H1 (cell line): ENCODE measurements around the gene EPHA4. TPM values are rescaled to one million over a fixed set of nuclear protein-coding genes. Genes with fewer than 3 reads are reported as not detected.

Experiments used
- CTCF ChIA-PET: fragments of 300-600 bp; sonication (Branson Sonifier 250); formaldehyde crosslinking; loops from one replicate; lab custom pipeline; 2021; ENCODE audit not compliant: partially characterized antibody; lab: Charles Lee
- POLR2A ChIA-PET: fragments of 300-600 bp; sonication (Branson Sonifier 250); formaldehyde crosslinking; loops from one replicate; lab custom pipeline; 2021; ENCODE audit warnings: inconsistent platforms; ENCODE audit not compliant: partially characterized antibody; lab: Charles Lee
- DNase-seq, 2 experiments: peaks; one replicate each; pipeline versions ENCODE4 v3.0.0 to v3.0.0-alpha.2; 2010 to 2022; ENCODE audit warnings: low spot score in 2 of 2, low read depth in 1 of 2, mixed read lengths in 1 of 2
- FAIRE-seq: peaks from 2 replicates; lab custom pipeline; 2011; peaks lifted over from hg19 to GRCh38; lab: Jason Lieb, UNC
- H2AFZ ChIP-seq: 2 replicates; pipeline ENCODE4 v1.8.1; 2012; ENCODE audit warnings: low read length, inconsistent platforms
- H2AK5ac ChIP-seq: 2 replicates; pipeline ENCODE4 v1.6.1; 2013; ENCODE audit warnings: low read depth, low read length
- H2BK120ac ChIP-seq: replicated peaks from 2 replicates; pipeline ENCODE3; 2013; ENCODE audit warnings: low read depth, low read length, inconsistent platforms
- H2BK12ac ChIP-seq: 2 replicates; pipeline ENCODE4 v1.6.1; 2013; ENCODE audit warnings: low read depth, low read length
- H2BK15ac ChIP-seq: 2 replicates; pipeline ENCODE4 v1.6.1; 2013; ENCODE audit warnings: low read length
- H2BK20ac ChIP-seq: 2 replicates; pipeline ENCODE4 v1.6.1; 2013; ENCODE audit warnings: low read length
- H2BK5ac ChIP-seq: 2 replicates; pipeline ENCODE4 v1.6.1; 2013; ENCODE audit warnings: low read depth, low read length
- H3K14ac ChIP-seq: 2 replicates; pipeline ENCODE4 v1.6.1; 2013; ENCODE audit warnings: inconsistent platforms; ENCODE audit not compliant: insufficient read length
- H3K18ac ChIP-seq: 2 replicates; pipeline ENCODE4 v1.6.1; 2013; ENCODE audit warnings: low read length; ENCODE audit errors: extremely low read depth
- H3K23ac ChIP-seq: 2 replicates; pipeline ENCODE4 v1.6.1; 2013; ENCODE audit warnings: inconsistent platforms; ENCODE audit not compliant: insufficient read length
- H3K23me2 ChIP-seq: 2 replicates; pipeline ENCODE4 v1.6.1; 2013; ENCODE audit warnings: low read depth, low read length
- H3K27ac ChIP-seq: 2 replicates; pipeline ENCODE4 v1.6.1; 2011; ENCODE audit warnings: low read depth, low read length, inconsistent platforms
- H3K27me3 ChIP-seq, 4 experiments: replicated peaks in 1 of 4; 1 replicate in 1 of 4; 2 replicates in 3 of 4; pipeline versions ENCODE4 v1.6.1 to v1.8.1; 2011 to 2013; ENCODE audit warnings: low read length in 3 of 4, mild to moderate bottlenecking in 3 of 4, inconsistent platforms in 2 of 4, mixed read lengths in 2 of 4, moderate library complexity in 1 of 4; ENCODE audit not compliant: control insufficient read depth in 3 of 4, insufficient read depth in 3 of 4; ENCODE audit errors: extremely low read depth in 1 of 4
- H3K36me3 ChIP-seq, 4 experiments: 2 replicates each; pipeline versions ENCODE4 v1.6.1 to v1.8.1; 2011 to 2013; ENCODE audit warnings: mild to moderate bottlenecking in 4 of 4, low read length in 3 of 4, moderate library complexity in 2 of 4, control low read depth in 1 of 4, inconsistent platforms in 1 of 4; ENCODE audit not compliant: insufficient read depth in 4 of 4, control insufficient read depth in 2 of 4
- H3K4ac ChIP-seq: replicated peaks from 2 replicates; pipeline ENCODE3; 2013; ENCODE audit warnings: low read length, low read depth, mixed read lengths, inconsistent platforms; ENCODE audit not compliant: insufficient read length
- H3K4me1 ChIP-seq, 4 experiments: replicated peaks in 1 of 4; 1 replicate in 1 of 4; 2 replicates in 3 of 4; pipeline versions ENCODE4 v1.6.1 to v1.8.1; 2011 to 2013; ENCODE audit warnings: low read length in 3 of 4, inconsistent platforms in 2 of 4, mixed read lengths in 1 of 4; ENCODE audit not compliant: insufficient read depth in 4 of 4, control insufficient read depth in 3 of 4
- H3K4me2 ChIP-seq, 2 experiments: 2 replicates each; pipeline versions ENCODE4 v1.6.1 to v1.8.1; 2011 to 2013; ENCODE audit warnings: low read depth in 2 of 2, low read length in 2 of 2, control low read depth in 1 of 2, inconsistent platforms in 1 of 2, mild to moderate bottlenecking in 1 of 2; ENCODE audit not compliant: insufficient read depth in 1 of 2
- H3K4me3 ChIP-seq, 4 experiments: fragments of 200-600, 300-600 bp in 1 of 4; sonication (generic), shearing (Covaris generic), sonication (Bioruptor Twin) in 1 of 4; 2 replicates each; pipeline versions ENCODE4 v1.5.1 to v1.8.1; 2011 to 2016; ENCODE audit warnings: low read length in 4 of 4, low read depth in 3 of 4, control low read depth in 2 of 4, inconsistent platforms in 2 of 4, mild to moderate bottlenecking in 2 of 4, mixed read lengths in 1 of 4, moderate library complexity in 1 of 4; ENCODE audit not compliant: insufficient read depth in 2 of 4; ENCODE audit errors: extremely low read depth in 1 of 4
- H3K56ac ChIP-seq: replicated peaks from 2 replicates; pipeline ENCODE3; 2013; ENCODE audit warnings: low read depth, mild to moderate bottlenecking, mixed read lengths, low read length, inconsistent platforms; ENCODE audit not compliant: insufficient read length
- H3K79me1 ChIP-seq: 2 replicates; pipeline ENCODE4 v1.6.1; 2013; ENCODE audit warnings: low read depth, low read length, control low read depth
- H3K79me2 ChIP-seq, 2 experiments: 2 replicates each; pipeline versions ENCODE4 v1.6.1 to v1.8.1; 2012 to 2013; ENCODE audit warnings: low read length in 2 of 2, mild to moderate bottlenecking in 2 of 2, inconsistent platforms in 1 of 2; ENCODE audit not compliant: insufficient read depth in 2 of 2, control insufficient read depth in 1 of 2
- H3K9ac ChIP-seq, 4 experiments: replicated peaks in 1 of 4; 1 replicate in 1 of 4; 2 replicates in 3 of 4; pipeline versions ENCODE4 v1.6.1 to v1.8.1; 2011 to 2013; ENCODE audit warnings: low read depth in 3 of 4, low read length in 3 of 4, control low read depth in 2 of 4, mild to moderate bottlenecking in 2 of 4, moderate library complexity in 2 of 4, inconsistent platforms in 1 of 4; ENCODE audit errors: extremely low read depth in 1 of 4
- H3K9me3 ChIP-seq, 2 experiments: 2 replicates each; pipeline versions ENCODE4 v1.6.1 to v1.8.1; 2012 to 2013; ENCODE audit warnings: mild to moderate bottlenecking in 2 of 2, moderate library complexity in 2 of 2, control low read depth in 1 of 2, inconsistent platforms in 1 of 2, low read depth in 1 of 2, low read length in 1 of 2, mixed read lengths in 1 of 2; ENCODE audit not compliant: insufficient read depth in 2 of 2
- H4K20me1 ChIP-seq, 2 experiments: replicated peaks in 1 of 2; 2 replicates each; pipeline versions ENCODE3 to v1.8.1; 2011 to 2013; ENCODE audit warnings: inconsistent platforms in 2 of 2, low read length in 2 of 2, mild to moderate bottlenecking in 1 of 2; ENCODE audit not compliant: insufficient read depth in 2 of 2, control insufficient read depth in 1 of 2
- H4K5ac ChIP-seq: 2 replicates; pipeline ENCODE4 v1.6.1; 2013; ENCODE audit warnings: low read length, low read depth, mixed read lengths, inconsistent platforms; ENCODE audit not compliant: insufficient read length
- H4K8ac ChIP-seq: 2 replicates; pipeline ENCODE4 v1.8.0; 2013; ENCODE audit warnings: mild to moderate bottlenecking, moderate library complexity, low read length, inconsistent platforms; ENCODE audit not compliant: insufficient read depth; ENCODE audit errors: extremely low read depth
- H4K91ac ChIP-seq: replicated peaks from 2 replicates; pipeline ENCODE3; 2013; ENCODE audit warnings: low read length, mixed read lengths, inconsistent platforms; ENCODE audit not compliant: insufficient read length
- BACH1 ChIP-seq: IDR thresholded peaks from 2 replicates; pipeline ENCODE4 v1.6.1; 2012; ENCODE audit warnings: low read length, improper control_type of control experiment
- CREB1 ChIP-seq: IDR thresholded peaks from 2 replicates; pipeline ENCODE4 v1.6.1; 2012; ENCODE audit warnings: inconsistent platforms
- KDM5A ChIP-seq: fragments of 200-600 bp; IDR thresholded peaks from 2 replicates; pipeline ENCODE4 v1.7.1; 2012; ENCODE audit warnings: mild to moderate bottlenecking, low read length, inconsistent platforms, mixed read lengths
- NRF1 ChIP-seq: IDR thresholded peaks from 2 replicates; pipeline ENCODE4 v1.6.1; 2011; ENCODE audit warnings: mild to moderate bottlenecking, low read depth, low read length, improper control_type of control experiment
- POLR2AphosphoS5 ChIP-seq: IDR thresholded peaks from 2 replicates; pipeline ENCODE4 v1.6.1; 2011; ENCODE audit warnings: low read depth, low read length
- SP4 ChIP-seq: IDR thresholded peaks from 2 replicates; pipeline ENCODE4 v1.6.1; 2012; ENCODE audit warnings: low read length, inconsistent platforms
- TAF1 ChIP-seq: IDR thresholded peaks from 2 replicates; pipeline ENCODE4 v1.6.1; 2011; ENCODE audit warnings: mild to moderate bottlenecking, low read depth, low read length
- WGBS, 2 experiments: shearing (Covaris generic) in 1 of 2; methylation state at CpG; one replicate each; pipeline versions ENCODE4 v1.1.6 to v1.1.7; 2013 to 2015; ENCODE audit warnings: low lambda C conversion rate in 2 of 2, mixed read lengths in 2 of 2, inconsistent platforms in 1 of 2, low coverage in 1 of 2, missing lambda C conversion rate in 1 of 2; ENCODE audit not compliant: insufficient replicate concordance in 2 of 2, insufficient coverage in 1 of 2, insufficient read length in 1 of 2; ENCODE audit errors: extremely low coverage in 1 of 2, missing lambda C conversion rate in 1 of 2; 5-methylcytosine and 5-hydroxymethylcytosine counted together
- polyA plus RNA-seq, 7 experiments: library from polyadenylated mRNA; depleted of rRNA in 3 of 7; stranded (reverse) in 5 of 7; unstranded in 2 of 7; fragments of >200 nt in 5 of 7; fragments of 200-250 nt in 2 of 7; gene quantifications; 1 replicate in 5 of 7; 2 replicates in 1 of 7; 4 replicates in 1 of 7; pipeline versions ENCODE4 v1.2.1 to v1.2.3, GENCODE V29; 2011 to 2013; ENCODE audit warnings: missing spikeins in 2 of 7, mixed read lengths in 2 of 7
- total RNA-seq: library from RNA; stranded (reverse); fragmentation: NEBNext Ultra II Directional; extraction: Animal tissue kit (Norgen Biotek cat#: 25700); gene quantifications from 2 replicates; pipeline ENCODE4 v1.2.1, GENCODE V29; 2021
- TF ChIP-seq, protein P1 (sequence below), 3 experiments: IDR thresholded peaks; 1 replicate in 2 of 3; 2 replicates in 1 of 3; pipeline versions ENCODE4 v1.5.1 to v1.6.1; 2011; ENCODE audit warnings: low read length in 3 of 3, mild to moderate bottlenecking in 3 of 3, inconsistent platforms in 2 of 3, low read depth in 1 of 3, moderate library complexity in 1 of 3; ENCODE audit not compliant: insufficient read depth in 1 of 3; ENCODE audit errors: control extremely low read depth in 1 of 3
- TF ChIP-seq, protein P2 (sequence below): IDR thresholded peaks from 2 replicates; pipeline ENCODE4 v1.6.1; 2012; ENCODE audit warnings: low read length, inconsistent platforms
- TF ChIP-seq, protein P3 (sequence below): IDR thresholded peaks from 2 replicates; pipeline ENCODE4 v1.6.1; 2011; ENCODE audit warnings: low read length, improper control_type of control experiment

Gene EPHA4
- total and polyA plus RNA-seq, 2 of the 8 experiments (the other 6 are each of a cell fraction or from before 2014, with no cell fraction given), result 4.3 to 5.7 TPM

DNA sequence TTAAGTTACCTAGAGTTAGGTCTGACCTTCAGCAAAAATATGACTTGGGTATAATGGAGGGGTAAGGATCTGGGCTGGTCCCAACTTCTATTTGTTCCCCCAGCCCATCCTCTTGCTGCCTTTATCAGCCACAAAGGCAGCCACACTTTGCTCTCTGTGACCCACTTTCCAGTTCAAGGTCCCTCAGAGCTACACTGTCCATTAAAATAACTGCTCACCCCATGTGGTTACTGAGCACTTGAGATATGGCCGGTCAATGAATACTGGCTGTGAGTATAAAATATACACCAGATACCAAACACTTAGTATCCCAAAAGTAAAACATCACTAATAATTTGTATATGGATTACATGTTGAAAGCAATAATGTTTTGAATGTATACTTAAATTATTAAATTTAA lies 67.2 kb downstream of the EPHA4 start:
- H3K9me3 ChIP-seq, result no peaks in the 10 kb centered on the region
- no peak overlapping the region for H3K23ac ChIP-seq
- ChIA-PET POLR2A (no interaction called here), CTCF (interaction anchor here (0.7 kb wide), 1 partner anchor 480 kb away, joined by 3 read pairs; no protein-coding TSS in a partner anchor)
- no peak overlapping the region for H3K18ac ChIP-seq
- H4K8ac ChIP-seq, result no peak overlapping the region
- FAIRE-seq (no peak), DNase-seq (no peak)
- no peak overlapping the region for H2BK20ac ChIP-seq
- H4K20me1 ChIP-seq, result no peaks in the 10 kb centered on the region
- no peak overlapping the region for H4K5ac ChIP-seq
- H3K4ac ChIP-seq, result no peak overlapping the region
- H3K14ac ChIP-seq, result no peak overlapping the region
- no peak overlapping the region for H2BK120ac ChIP-seq
- no peak overlapping the region for H2BK5ac ChIP-seq
- no peak overlapping the region for H3K4me3 ChIP-seq
- no peak overlapping the region for H3K56ac ChIP-seq
- no peak overlapping the region for H2BK15ac ChIP-seq
- no peaks in the 10 kb centered on the region for H3K79me2 ChIP-seq
- WGBS, 2 experiments, result 100% methylated on average over 1 of the region's 1 CpG; no CpG with 5 or more reads in 1 of the 2 experiments
- no peak overlapping the region for H2AFZ ChIP-seq
- no peaks in the 10 kb centered on the region for H3K27me3 ChIP-seq
- H3K9ac ChIP-seq, result no peak overlapping the region
- no peak overlapping the region for H2BK12ac ChIP-seq
- H3K36me3 ChIP-seq, result no peaks in the 10 kb centered on the region
- no peaks in the 10 kb centered on the region for H3K23me2 ChIP-seq
- H3K4me2 ChIP-seq, result no peak overlapping the region
- H2AK5ac ChIP-seq, result no peak overlapping the region
- no peaks in the 10 kb centered on the region for H3K4me1 ChIP-seq
- H3K27ac ChIP-seq, result no peak overlapping the region
- no peak overlapping the region for H4K91ac ChIP-seq
- no peaks in the 10 kb centered on the region for H3K79me1 ChIP-seq
- TF ChIP-seq POLR2AphosphoS5 (no peak), KDM5A (no peak), TAF1 (no peak), SP4 (no peak), CREB1 (no peak), BACH1 (no peak), NRF1 (no peak)
- TF ChIP-seq, protein P1, sequence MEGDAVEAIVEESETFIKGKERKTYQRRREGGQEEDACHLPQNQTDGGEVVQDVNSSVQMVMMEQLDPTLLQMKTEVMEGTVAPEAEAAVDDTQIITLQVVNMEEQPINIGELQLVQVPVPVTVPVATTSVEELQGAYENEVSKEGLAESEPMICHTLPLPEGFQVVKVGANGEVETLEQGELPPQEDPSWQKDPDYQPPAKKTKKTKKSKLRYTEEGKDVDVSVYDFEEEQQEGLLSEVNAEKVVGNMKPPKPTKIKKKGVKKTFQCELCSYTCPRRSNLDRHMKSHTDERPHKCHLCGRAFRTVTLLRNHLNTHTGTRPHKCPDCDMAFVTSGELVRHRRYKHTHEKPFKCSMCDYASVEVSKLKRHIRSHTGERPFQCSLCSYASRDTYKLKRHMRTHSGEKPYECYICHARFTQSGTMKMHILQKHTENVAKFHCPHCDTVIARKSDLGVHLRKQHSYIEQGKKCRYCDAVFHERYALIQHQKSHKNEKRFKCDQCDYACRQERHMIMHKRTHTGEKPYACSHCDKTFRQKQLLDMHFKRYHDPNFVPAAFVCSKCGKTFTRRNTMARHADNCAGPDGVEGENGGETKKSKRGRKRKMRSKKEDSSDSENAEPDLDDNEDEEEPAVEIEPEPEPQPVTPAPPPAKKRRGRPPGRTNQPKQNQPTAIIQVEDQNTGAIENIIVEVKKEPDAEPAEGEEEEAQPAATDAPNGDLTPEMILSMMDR (IDR thresholded peaks at IDR 0.05; ENCODE audit: control extremely low read depth in 1 of 3, insufficient read depth in 1 of 3, low read depth in 1 of 3, low read length in 3 of 3), result no peak
- TF ChIP-seq, protein P2, sequence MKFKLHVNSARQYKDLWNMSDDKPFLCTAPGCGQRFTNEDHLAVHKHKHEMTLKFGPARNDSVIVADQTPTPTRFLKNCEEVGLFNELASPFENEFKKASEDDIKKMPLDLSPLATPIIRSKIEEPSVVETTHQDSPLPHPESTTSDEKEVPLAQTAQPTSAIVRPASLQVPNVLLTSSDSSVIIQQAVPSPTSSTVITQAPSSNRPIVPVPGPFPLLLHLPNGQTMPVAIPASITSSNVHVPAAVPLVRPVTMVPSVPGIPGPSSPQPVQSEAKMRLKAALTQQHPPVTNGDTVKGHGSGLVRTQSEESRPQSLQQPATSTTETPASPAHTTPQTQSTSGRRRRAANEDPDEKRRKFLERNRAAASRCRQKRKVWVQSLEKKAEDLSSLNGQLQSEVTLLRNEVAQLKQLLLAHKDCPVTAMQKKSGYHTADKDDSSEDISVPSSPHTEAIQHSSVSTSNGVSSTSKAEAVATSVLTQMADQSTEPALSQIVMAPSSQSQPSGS, result no peak
- TF ChIP-seq, protein P3, sequence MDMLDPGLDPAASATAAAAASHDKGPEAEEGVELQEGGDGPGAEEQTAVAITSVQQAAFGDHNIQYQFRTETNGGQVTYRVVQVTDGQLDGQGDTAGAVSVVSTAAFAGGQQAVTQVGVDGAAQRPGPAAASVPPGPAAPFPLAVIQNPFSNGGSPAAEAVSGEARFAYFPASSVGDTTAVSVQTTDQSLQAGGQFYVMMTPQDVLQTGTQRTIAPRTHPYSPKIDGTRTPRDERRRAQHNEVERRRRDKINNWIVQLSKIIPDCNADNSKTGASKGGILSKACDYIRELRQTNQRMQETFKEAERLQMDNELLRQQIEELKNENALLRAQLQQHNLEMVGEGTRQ, result no peak
